Measurements from ENCODE around the gene KCNH1. TPM values are rescaled to one million over a fixed set of nuclear protein-coding genes. Genes with fewer than 3 reads are reported as not detected.

Gene KCNH1
- total RNA-seq, 2 experiments from 2014 or later: not detected

GRCh38 chr1:211033921-211034525, 99.9 kb downstream of the KCNH1 start:
- H3K4me3 Mint-ChIP-seq: no peak overlapping the region
- no peaks in the 10 kb centered on the region for H3K36me3 Mint-ChIP-seq (ENCODE audit: low read depth)
- no peak for TF ChIP-seq CTCF (IDR thresholded peaks at IDR 0.05)
- DNase-seq: no peak
- no peak for ATAC-seq
- intact Hi-C loops (cut with micrococcal nuclease): no loop called here
- H3K9me3 Mint-ChIP-seq: no peaks in the 10 kb centered on the region
- H3K27ac Mint-ChIP-seq: no peak overlapping the region
- no peaks in the 10 kb centered on the region for H3K4me1 Mint-ChIP-seq (ENCODE audit: low read depth)
- CTCF ChIA-PET: no interaction called here
- peaks cover 5% of the 10 kb centered on the region for H3K27me3 Mint-ChIP-seq
- POLR2A ChIA-PET: no interaction called here

GRCh38 chr1:211024901-211025300, 109.0 kb downstream of the KCNH1 start:
- POLR2A ChIA-PET: no interaction called here
- H3K4me3 Mint-ChIP-seq: no peak overlapping the region
- no peak for ATAC-seq
- H3K27ac Mint-ChIP-seq: no peak overlapping the region
- no peaks in the 10 kb centered on the region for H3K4me1 Mint-ChIP-seq (ENCODE audit: low read depth)
- no peaks in the 10 kb centered on the region for H3K9me3 Mint-ChIP-seq
- no peak for DNase-seq
- TF ChIP-seq CTCF (IDR thresholded peaks at IDR 0.05): no peak
- intact Hi-C loops (cut with micrococcal nuclease): no loop called here
- H3K27me3 Mint-ChIP-seq: peaks cover 18% of the 10 kb centered on the region
- CTCF ChIA-PET: interaction anchor here (1.2 kb wide), 1 partner anchor 9 kb away, joined by 4 read pairs; no protein-coding TSS in a partner anchor
- H3K36me3 Mint-ChIP-seq (ENCODE audit: low read depth): no peaks in the 10 kb centered on the region

GRCh38 chr1:211019266-211019665, 114.7 kb downstream of the KCNH1 start:
- no peak overlapping the region for H3K27ac Mint-ChIP-seq
- peaks cover 25% of the 10 kb centered on the region for H3K27me3 Mint-ChIP-seq
- DNase-seq (no peak), ATAC-seq (no peak)
- H3K36me3 Mint-ChIP-seq (ENCODE audit: low read depth): no peaks in the 10 kb centered on the region
- TF ChIP-seq CTCF (IDR thresholded peaks at IDR 0.05): no peak
- H3K4me1 Mint-ChIP-seq (ENCODE audit: low read depth): no peaks in the 10 kb centered on the region
- no peaks in the 10 kb centered on the region for H3K9me3 Mint-ChIP-seq
- intact Hi-C loops (cut with micrococcal nuclease): no loop called here
- POLR2A ChIA-PET: no interaction called here
- CTCF ChIA-PET: no interaction called here
- H3K4me3 Mint-ChIP-seq: no peak overlapping the region

- Mint-ChIP-seq H3K9me3 (no peaks in the 10 kb centered on the region), H3K4me3 (no peak overlapping the region), H3K27ac (no peak overlapping the region), H3K4me1 (ENCODE audit: low read depth) (no peaks in the 10 kb centered on the region), H3K27me3 (peaks cover 28% of the 10 kb centered on the region), H3K36me3 (ENCODE audit: low read depth) (no peaks in the 10 kb centered on the region)
- TF ChIP-seq CTCF (IDR thresholded peaks at IDR 0.05): no peak
- ATAC-seq: no peak
- intact Hi-C loops (cut with micrococcal nuclease): no loop called here
- DNase-seq: no peak
- CTCF ChIA-PET: no interaction called here
- POLR2A ChIA-PET: no interaction called here
Measured at GRCh38 chr1:211018690-211019089, 115.3 kb downstream of the KCNH1 start.

GRCh38 chr1:211017075-211017718, 116.8 kb downstream of the KCNH1 start:
- H3K4me1 Mint-ChIP-seq (ENCODE audit: low read depth): no peaks in the 10 kb centered on the region
- no peaks in the 10 kb centered on the region for H3K9me3 Mint-ChIP-seq
- intact Hi-C loops (cut with micrococcal nuclease): no loop called here
- POLR2A ChIA-PET: no interaction called here
- no peak overlapping the region for H3K27ac Mint-ChIP-seq
- DNase-seq (no peak), ATAC-seq (no peak)
- H3K27me3 Mint-ChIP-seq: peaks cover 27% of the 10 kb centered on the region
- CTCF ChIA-PET: no interaction called here
- H3K36me3 Mint-ChIP-seq (ENCODE audit: low read depth): no peaks in the 10 kb centered on the region
- TF ChIP-seq CTCF (IDR thresholded peaks at IDR 0.05): no peak
- H3K4me3 Mint-ChIP-seq: no peak overlapping the region

Data from activated CD8-positive, alpha-beta T cell treated with anti-CD3 and anti-CD28 coated beads for 36 hours (primary cell).